ENCODE data around the gene CRYZ.
A peak's percentile ranks its signal among the peaks of the same experiment; 100 is the strongest.

The CRYZ gene

DNA sequence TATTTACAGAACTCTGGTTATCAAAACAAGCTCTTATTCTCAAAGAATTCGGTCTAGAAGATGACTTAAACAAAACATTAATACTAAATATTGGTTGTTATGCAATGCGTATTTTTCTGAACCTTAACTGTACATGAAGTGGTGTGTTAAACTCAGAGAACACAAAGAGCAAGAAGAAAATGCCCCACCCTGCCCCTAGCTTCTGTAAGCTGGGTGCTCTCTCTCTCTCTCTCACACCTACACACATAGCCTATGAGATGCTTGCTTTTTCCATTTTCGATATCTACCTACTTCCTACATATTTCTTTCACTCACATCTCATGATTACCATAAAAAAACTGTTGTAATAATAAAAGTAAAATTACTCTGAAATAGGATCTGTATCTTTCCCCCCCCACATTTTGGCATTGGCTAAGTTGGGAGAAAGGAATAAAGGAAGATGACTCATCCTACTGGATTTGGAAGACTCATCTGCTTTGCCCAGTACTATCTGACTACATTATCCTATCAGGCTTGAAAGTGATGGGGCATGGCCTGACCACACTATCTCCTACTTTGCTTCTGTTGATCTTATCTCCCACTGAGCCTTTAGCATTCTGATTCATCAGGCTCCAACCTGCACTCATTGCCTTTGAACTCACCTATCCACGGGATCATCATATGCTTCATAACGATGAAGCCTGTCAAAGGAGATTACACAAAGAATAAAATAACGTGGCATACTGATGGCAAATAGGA lies 2.9 kb downstream of the CRYZ start:
- no peak for DNase-seq

DNA sequence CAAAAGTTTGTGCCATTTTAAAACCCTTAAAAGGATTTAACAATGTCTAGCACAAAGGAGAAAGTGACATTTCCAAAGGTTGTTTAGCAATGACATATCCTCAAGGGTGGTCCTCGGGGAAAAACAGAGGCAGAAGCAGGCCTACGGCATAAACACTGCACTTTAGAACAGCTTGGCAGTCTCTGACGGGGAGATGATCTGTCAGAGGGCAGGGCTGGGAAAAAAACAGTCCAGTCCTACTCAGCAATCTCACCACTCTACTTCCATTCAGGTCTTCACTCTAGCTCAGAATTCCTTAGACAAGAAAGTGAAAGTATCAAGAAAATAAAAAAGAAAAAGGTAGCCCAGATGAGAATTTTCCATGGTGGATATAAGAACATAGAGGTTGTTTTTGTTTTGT lies 4.1 kb downstream of the CRYZ start:
- no peak for DNase-seq

- DNase-seq = no peak
Measured at GRCh38 chr1:74726063-74726462, 6.8 kb downstream of the CRYZ start.

DNA sequence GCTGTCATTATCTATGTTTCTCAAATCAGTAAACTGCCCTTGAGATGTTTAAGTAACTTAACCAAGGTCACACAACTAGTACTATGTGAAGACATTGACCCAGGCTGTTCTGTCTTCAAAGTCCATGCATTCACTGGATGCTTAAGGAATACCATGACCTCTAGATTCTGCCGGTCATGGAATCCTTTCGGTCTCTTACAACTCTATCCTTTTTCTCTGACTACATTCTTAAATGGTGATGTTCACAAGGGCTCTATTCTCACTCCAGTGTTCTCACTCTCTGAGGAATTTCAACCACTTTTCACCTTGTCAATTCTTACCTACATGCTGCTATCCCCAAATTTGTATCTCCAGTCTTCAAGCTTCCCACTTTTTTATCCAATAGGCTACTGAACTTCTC lies 15.2 kb downstream of the CRYZ start:
- DNase-seq = no peak

- DNase-seq = no peak
Measured at GRCh38 chr1:74716822-74717221, 16.0 kb downstream of the CRYZ start.

GRCh38 chr1:74715806-74716205 lies 17.0 kb downstream of the CRYZ start:
- DNase-seq = no peak

GRCh38 chr1:74715236-74715502 lies 17.7 kb downstream of the CRYZ start:
- no peak for DNase-seq

- no peak for DNase-seq
Measured at GRCh38 chr1:74714429-74715235, 18.2 kb downstream of the CRYZ start.

GRCh38 chr1:74713849-74714248 lies 19.0 kb downstream of the CRYZ start:
- DNase-seq = no peak

- DNase-seq = no peak
Measured at GRCh38 chr1:74712881-74713280, 20.0 kb downstream of the CRYZ start.

GRCh38 chr1:74703386-74704182 lies 29.3 kb downstream of the CRYZ start:
- no peak for DNase-seq

DNA sequence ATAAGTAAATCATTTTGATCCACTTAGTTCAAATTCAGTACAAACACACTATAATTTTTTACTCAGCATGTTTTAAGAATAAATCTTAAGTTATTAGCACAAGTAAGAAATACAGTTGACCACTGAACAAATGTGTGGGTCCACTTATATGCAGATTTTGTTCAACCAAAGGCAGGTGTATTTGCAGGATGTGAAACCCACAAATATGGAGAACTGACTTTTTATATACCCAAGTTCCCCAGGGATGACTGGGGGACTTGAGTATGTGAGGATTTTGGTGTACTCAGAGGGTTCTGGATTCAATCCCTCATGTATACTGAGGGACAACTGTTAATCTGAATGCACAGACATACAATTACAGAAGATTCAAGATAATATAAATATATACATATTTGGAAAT lies 33.5 kb downstream of the CRYZ start:
- DNase-seq = no peak

- DNase-seq = no peak
Measured at GRCh38 chr1:74697832-74698231, 35.0 kb downstream of the CRYZ start.

DNA sequence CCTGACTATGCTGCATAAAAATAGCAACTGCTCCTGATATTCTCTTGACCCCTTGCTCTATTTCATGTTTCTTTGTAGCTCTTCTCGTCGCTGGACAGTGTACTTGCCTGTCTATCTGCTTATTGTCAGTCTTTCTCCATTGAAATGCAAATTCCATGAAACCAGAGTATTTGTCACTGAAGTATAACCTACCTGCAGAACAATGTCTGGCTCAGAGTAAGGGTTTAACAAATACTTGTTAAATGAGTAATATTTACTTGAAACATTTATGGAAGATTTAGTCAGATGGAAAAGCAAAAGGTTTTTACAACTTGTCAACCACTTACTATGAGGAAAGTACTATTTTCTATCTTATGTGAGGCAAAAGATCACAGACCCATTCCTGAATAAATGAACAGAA lies 39.4 kb downstream of the CRYZ start:
- no peak for DNase-seq

GRCh38 chr1:74690909-74691308 lies 41.9 kb downstream of the CRYZ start:
- DNase-seq = no peak

DNA sequence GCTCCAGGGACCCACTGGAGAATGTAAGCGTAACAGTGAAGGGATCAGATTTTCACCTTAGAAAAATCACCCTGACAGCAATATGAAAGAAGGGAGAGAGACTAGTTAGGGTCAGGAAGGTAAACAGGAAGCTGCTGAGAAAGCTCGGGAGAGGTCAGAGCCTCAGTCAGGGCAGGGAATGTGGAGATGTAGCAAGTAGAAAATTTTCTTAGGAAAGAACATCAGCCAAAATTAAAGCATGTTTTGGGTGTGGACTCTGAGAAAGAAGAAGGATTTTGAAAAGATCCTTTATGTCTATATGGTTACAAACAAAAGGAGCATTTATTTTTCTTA lies 42.5 kb downstream of the CRYZ start:
- no peak for DNase-seq

GRCh38 chr1:74689621-74690363 lies 43.1 kb downstream of the CRYZ start:
- peak; percentile 17 for DNase-seq

DNA sequence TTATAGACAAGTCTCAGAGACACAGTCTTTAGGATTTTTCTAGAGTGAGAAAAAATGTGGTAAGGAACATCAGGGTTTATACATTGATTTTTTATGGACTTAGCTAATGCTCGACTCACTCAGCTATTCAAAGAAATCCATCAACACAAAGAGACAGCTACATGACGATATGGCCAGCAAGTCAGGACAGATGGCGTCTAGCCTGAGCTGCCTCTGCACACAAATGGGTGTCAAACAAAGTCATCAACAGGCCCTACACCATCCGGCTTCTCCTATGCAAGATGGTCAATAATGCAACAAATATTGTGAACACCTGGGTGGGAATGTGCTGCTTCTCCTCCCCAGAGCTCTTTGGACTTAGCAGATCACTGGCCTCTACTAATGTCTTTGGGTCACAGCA lies 45.9 kb downstream of the CRYZ start:
- no peak for DNase-seq

DNA sequence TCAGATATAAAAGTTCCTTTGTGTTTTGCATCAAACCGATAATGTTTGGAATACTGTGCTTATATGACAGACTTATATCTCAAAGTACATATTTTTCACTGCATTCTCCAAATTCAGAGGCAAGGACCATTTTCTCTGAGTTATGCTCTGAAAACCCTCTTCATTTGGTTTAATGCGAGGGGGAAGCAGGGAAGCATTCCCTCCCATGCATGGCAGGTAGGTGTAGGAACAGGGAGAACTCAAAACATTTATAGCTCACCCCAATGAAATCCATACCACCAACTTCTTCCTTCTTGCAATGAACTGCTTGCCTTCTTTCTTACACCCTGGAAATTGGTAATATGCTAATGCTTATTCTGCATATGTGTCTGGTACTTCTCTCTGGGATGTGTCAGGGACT lies 48.5 kb downstream of the CRYZ start:
- no peak for DNase-seq

- no peak for DNase-seq
Measured at GRCh38 chr1:74683656-74684055, 49.2 kb downstream of the CRYZ start.

- DNase-seq = no peak
Measured at GRCh38 chr1:74681851-74682250, 51.0 kb downstream of the CRYZ start.

DNA sequence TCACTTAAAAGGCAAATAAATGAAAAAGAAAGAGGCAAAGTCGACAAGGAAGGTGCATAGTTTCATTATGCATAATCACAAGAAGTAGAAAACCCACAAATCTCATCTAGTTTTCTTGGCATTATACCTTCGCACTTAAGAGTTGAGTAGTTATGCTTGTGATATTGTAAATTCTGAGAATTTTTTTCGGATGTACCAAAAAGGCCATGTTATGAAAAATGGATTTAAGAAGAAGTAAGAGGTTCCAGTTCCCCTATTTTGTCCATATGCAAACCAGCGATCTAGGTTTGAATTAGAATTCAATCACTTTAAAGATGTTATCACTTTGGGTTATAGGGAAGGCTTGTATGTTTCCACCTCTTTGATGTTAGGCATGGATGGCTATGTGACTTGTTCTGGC lies 51.4 kb downstream of the CRYZ start:
- no peak for DNase-seq

DNA sequence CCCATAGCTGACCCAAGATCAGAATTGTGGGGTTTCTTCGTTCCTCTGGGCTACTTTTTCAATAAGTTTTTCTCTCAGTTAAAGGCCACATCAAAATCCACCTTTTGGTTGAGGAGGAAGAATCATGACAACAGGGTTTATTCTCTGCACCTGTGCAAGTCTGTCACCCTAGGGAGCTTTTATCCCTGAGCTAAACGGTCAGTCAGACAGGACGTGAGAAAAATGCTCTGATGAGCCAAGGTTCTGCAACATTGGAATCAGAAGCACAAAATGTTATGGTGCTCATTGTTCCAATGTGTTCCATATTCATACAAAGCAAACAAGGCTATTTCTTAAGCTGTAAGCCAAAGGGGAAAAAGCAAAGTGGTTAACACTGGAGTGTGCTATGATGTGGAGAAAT lies 51.8 kb downstream of the CRYZ start:
- DNase-seq = no peak
